Neuron (in vitro differentiated cells): ENCODE results near the gene PKP4.

Source experiments
- H2AFZ ChIP-seq: one replicate; pipeline ENCODE4 v1.6.1; 2013; ENCODE audit warnings: low read depth, mild to moderate bottlenecking, inconsistent platforms, low read length, moderate library complexity
- H3K27me3 ChIP-seq: one replicate; pipeline ENCODE4 v1.6.1; 2013; ENCODE audit warnings: low read length; ENCODE audit not compliant: insufficient read depth
- H3K36me3 ChIP-seq: one replicate; pipeline ENCODE4 v1.6.1; 2013; ENCODE audit warnings: low read length; ENCODE audit not compliant: insufficient read depth
- H3K4me1 ChIP-seq: one replicate; pipeline ENCODE4 v1.6.1; 2013; ENCODE audit warnings: low read length; ENCODE audit not compliant: insufficient read depth
- H3K4me3 ChIP-seq: 2 replicates; pipeline ENCODE4 v1.5.1; 2013; ENCODE audit warnings: mild to moderate bottlenecking, low read length, moderate library complexity
- H3K9me3 ChIP-seq: one replicate; pipeline ENCODE4 v1.6.1; 2013; ENCODE audit warnings: low read length

PKP4 gene

GRCh38 chr2:158723921-158724802 is 267.4 kb downstream of the PKP4 start:
- Histone ChIP-seq H3K27me3 (no peaks in the 10 kb centered on the region), H3K36me3 (no peaks in the 10 kb centered on the region), H2AFZ (no peak overlapping the region), H3K4me1 (no peaks in the 10 kb centered on the region), H3K9me3 (no peaks in the 10 kb centered on the region), H3K4me3 (no peak overlapping the region)

GRCh38 chr2:158724803-158725381 is 268.1 kb downstream of the PKP4 start:
- no peaks in the 10 kb centered on the region for H3K9me3 ChIP-seq
- H3K27me3 ChIP-seq: no peaks in the 10 kb centered on the region
- H3K4me1 ChIP-seq: no peaks in the 10 kb centered on the region
- H3K36me3 ChIP-seq: no peaks in the 10 kb centered on the region
- H2AFZ ChIP-seq: no peak overlapping the region
- no peak overlapping the region for H3K4me3 ChIP-seq

- no peaks in the 10 kb centered on the region for H3K27me3 ChIP-seq
- H2AFZ ChIP-seq: no peak overlapping the region
- no peak overlapping the region for H3K4me3 ChIP-seq
- no peaks in the 10 kb centered on the region for H3K4me1 ChIP-seq
- H3K36me3 ChIP-seq: no peaks in the 10 kb centered on the region
- H3K9me3 ChIP-seq: no peaks in the 10 kb centered on the region
Observed at GRCh38 chr2:158725441-158725891, 268.7 kb downstream of the PKP4 start.

GRCh38 chr2:158726911-158727592 is 270.3 kb downstream of the PKP4 start:
- H3K9me3 ChIP-seq: no peaks in the 10 kb centered on the region

GRCh38 chr2:158728422-158728821 is 271.7 kb downstream of the PKP4 start:
- no peak overlapping the region for H3K4me3 ChIP-seq
- H3K36me3 ChIP-seq: no peaks in the 10 kb centered on the region
- H3K27me3 ChIP-seq: peaks cover 5% of the 10 kb centered on the region
- no peaks in the 10 kb centered on the region for H3K4me1 ChIP-seq
- H2AFZ ChIP-seq: no peak overlapping the region
- no peaks in the 10 kb centered on the region for H3K9me3 ChIP-seq

More at GRCh38 chr2:158726911-158727592, 270.3 kb downstream of the PKP4 start:
- H2AFZ ChIP-seq: no peak overlapping the region
- H3K36me3 ChIP-seq: no peaks in the 10 kb centered on the region
- peaks cover 1% of the 10 kb centered on the region for H3K27me3 ChIP-seq
- H3K4me3 ChIP-seq: no peak overlapping the region
- H3K4me1 ChIP-seq: no peaks in the 10 kb centered on the region

DNA sequence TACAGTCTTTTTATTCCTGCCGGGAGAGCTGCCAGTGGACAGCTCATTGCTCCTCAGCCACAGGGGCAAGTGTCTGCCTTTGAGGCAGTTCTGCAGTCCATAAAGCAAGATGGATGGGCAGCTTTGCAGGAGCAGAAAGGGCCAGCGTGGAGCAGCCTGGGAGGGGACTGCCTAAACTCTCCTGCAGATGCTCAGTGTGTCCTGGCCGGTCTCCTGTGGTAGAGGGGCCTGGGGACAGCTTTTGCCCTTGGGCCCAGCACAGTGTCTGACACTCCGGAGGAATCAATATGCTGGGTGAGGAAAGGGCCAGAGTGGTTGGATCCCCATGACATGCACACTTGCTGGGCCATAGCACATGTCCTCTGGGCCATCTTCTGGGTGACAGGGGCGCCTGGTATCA is 272.7 kb downstream of the PKP4 start:
- H3K4me3 ChIP-seq: no peak overlapping the region
- no peak overlapping the region for H2AFZ ChIP-seq
- peaks cover 5% of the 10 kb centered on the region for H3K27me3 ChIP-seq
- H3K9me3 ChIP-seq: no peaks in the 10 kb centered on the region
- no peaks in the 10 kb centered on the region for H3K36me3 ChIP-seq
- H3K4me1 ChIP-seq: no peaks in the 10 kb centered on the region

DNA sequence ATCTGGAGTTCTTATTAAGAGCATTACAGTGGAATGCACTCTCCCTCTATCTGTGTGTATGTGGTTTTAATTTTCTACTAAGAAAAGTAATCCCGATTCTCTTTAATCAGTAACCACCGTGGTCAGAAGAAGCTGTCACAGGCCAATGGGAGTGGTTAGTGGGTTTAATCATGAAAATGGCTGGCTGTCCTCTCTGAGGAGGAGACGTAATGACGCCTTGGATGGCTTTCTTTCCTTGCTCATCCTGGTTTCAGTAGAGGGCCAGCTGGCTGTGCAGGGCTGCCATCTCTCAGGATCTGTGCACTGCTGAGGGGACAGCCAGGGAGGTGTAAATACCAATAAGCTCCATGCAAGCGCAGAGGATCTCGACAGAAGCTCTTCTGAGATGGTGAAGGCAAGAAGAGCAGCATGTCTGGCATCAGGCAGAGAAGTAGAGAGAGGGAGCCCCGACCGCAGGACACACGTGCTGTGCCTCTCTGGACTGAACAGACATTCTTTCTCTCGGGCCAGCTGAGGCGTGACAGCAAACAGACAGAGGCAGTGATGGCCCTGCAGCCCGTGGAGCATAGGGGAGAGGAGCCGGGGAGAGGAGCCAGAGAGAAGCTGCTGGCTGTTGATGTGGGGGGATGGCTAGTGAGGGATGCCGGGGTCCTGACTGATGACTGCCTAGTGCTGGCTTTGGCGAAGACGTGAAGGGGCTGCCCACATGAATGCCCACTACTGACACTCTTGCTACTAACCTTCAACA is 273.3 kb downstream of the PKP4 start:
- Histone ChIP-seq H3K4me3 (no peak overlapping the region), H3K4me1 (no peaks in the 10 kb centered on the region), H2AFZ (no peak overlapping the region), H3K36me3 (no peaks in the 10 kb centered on the region), H3K9me3 (no peaks in the 10 kb centered on the region), H3K27me3 (peaks cover 5% of the 10 kb centered on the region)

- Histone ChIP-seq H3K9me3 (no peaks in the 10 kb centered on the region), H3K4me3 (no peak overlapping the region), H2AFZ (no peak overlapping the region), H3K4me1 (no peaks in the 10 kb centered on the region), H3K36me3 (no peaks in the 10 kb centered on the region), H3K27me3 (peaks cover 5% of the 10 kb centered on the region)
Observed at GRCh38 chr2:158730621-158731140, 273.9 kb downstream of the PKP4 start.

GRCh38 chr2:158731386-158731785 is 274.6 kb downstream of the PKP4 start:
- Histone ChIP-seq H3K4me3 (no peak overlapping the region), H2AFZ (no peak overlapping the region), H3K27me3 (peaks cover 5% of the 10 kb centered on the region), H3K36me3 (no peaks in the 10 kb centered on the region), H3K9me3 (no peaks in the 10 kb centered on the region), H3K4me1 (no peaks in the 10 kb centered on the region)
